Iris pigment epithelial cell (primary cell): ENCODE data around the gene SH2D1B.
A peak's percentile ranks its signal among the peaks of the same experiment; 100 is the strongest.

Experiments used
- DNase-seq: peaks from one replicate; pipeline ENCODE4 v3.0.0-alpha.2; 2011; ENCODE audit warnings: low read depth

Gene SH2D1B

GRCh38 chr1:162398999-162399580 lies 12.8 kb downstream of the SH2D1B start:
- no peak for DNase-seq

GRCh38 chr1:162397943-162398560 lies 13.9 kb downstream of the SH2D1B start:
- no peak for DNase-seq

GRCh38 chr1:162397039-162397448 lies 14.9 kb downstream of the SH2D1B start:
- peak; percentile 63 for DNase-seq

GRCh38 chr1:162396201-162396906 lies 15.6 kb downstream of the SH2D1B start:
- DNase-seq: no peak

- DNase-seq: peak; percentile 62
Observed at GRCh38 chr1:162391790-162392563, 20.0 kb downstream of the SH2D1B start.

GRCh38 chr1:162390396-162391185 lies 21.3 kb downstream of the SH2D1B start:
- DNase-seq: no peak

GRCh38 chr1:162389971-162390370 lies 22.0 kb downstream of the SH2D1B start:
- DNase-seq: no peak

- DNase-seq: peak; percentile 56
Observed at GRCh38 chr1:162389021-162389818, 22.7 kb downstream of the SH2D1B start.

- peak; percentile 61 for DNase-seq
Observed at GRCh38 chr1:162388615-162389014, 23.3 kb downstream of the SH2D1B start.

- DNase-seq: no peak
Observed at GRCh38 chr1:162388083-162388594, 23.8 kb downstream of the SH2D1B start.

GRCh38 chr1:162387226-162388082 lies 24.5 kb downstream of the SH2D1B start:
- no peak for DNase-seq

- DNase-seq: no peak
Observed at GRCh38 chr1:162386292-162387225, 25.4 kb downstream of the SH2D1B start.

GRCh38 chr1:162385702-162386101 lies 26.2 kb downstream of the SH2D1B start:
- no peak for DNase-seq

GRCh38 chr1:162385280-162385623 lies 26.7 kb downstream of the SH2D1B start:
- no peak for DNase-seq

GRCh38 chr1:162384601-162385279 lies 27.2 kb downstream of the SH2D1B start:
- DNase-seq: no peak

- no peak for DNase-seq
Observed at GRCh38 chr1:162384116-162384515, 27.8 kb downstream of the SH2D1B start.

GRCh38 chr1:162383516-162383915 lies 28.4 kb downstream of the SH2D1B start:
- no peak for DNase-seq

GRCh38 chr1:162383091-162383490 lies 28.8 kb downstream of the SH2D1B start:
- DNase-seq: no peak
